Spinal cord (tissue), 10 donors: ENCODE data around the gene LLGL1. TPM values are rescaled to one million over a fixed set of nuclear protein-coding genes. Genes with fewer than 3 reads are reported as not detected.

Experiments used
- DNase-seq, 6 donors: peaks; one replicate each; pipeline versions ENCODE4 v3.0.0 to v3.0.0-alpha.2; 2013 to 2015; ENCODE audit warnings: low spot score in 6 of 6, low read depth in 4 of 6
- H3K27ac ChIP-seq: one replicate; pipeline ENCODE4 v1.5.1; 2013; ENCODE audit warnings: low read depth, low read length, control low read depth
- H3K27me3 ChIP-seq: one replicate; pipeline ENCODE4 v1.6.1; 2013; ENCODE audit warnings: low read length; ENCODE audit not compliant: control insufficient read depth, insufficient read depth
- H3K36me3 ChIP-seq: one replicate; pipeline ENCODE4 v1.6.1; 2013; ENCODE audit warnings: low read length; ENCODE audit not compliant: control insufficient read depth, insufficient read depth
- H3K4me1 ChIP-seq: one replicate; pipeline ENCODE4 v1.6.1; 2013; ENCODE audit warnings: low read length; ENCODE audit not compliant: control insufficient read depth, insufficient read depth
- H3K4me3 ChIP-seq: one replicate; pipeline ENCODE4 v1.5.1; 2013; ENCODE audit warnings: low read depth, low read length, control low read depth
- H3K9me3 ChIP-seq: one replicate; pipeline ENCODE4 v1.6.1; 2013; ENCODE audit warnings: low read length; ENCODE audit not compliant: control insufficient read depth, insufficient read depth
- WGBS: methylation state at CpG from one replicate; pipeline ENCODE4 v1.1.5; 2013; ENCODE audit warnings: missing lambda C conversion rate; ENCODE audit not compliant: insufficient coverage; 5-methylcytosine and 5-hydroxymethylcytosine counted together
- long read RNA-seq, 4 donors: transcript quantifications; one replicate each; lab custom pipeline, GENCODE V29; 2026
- polyA plus RNA-seq, 2 donors: library from polyadenylated mRNA; unstranded; fragments of 120-200 nt; gene quantifications; one replicate each; pipeline ENCODE4 v1.2.1, GENCODE V29; 2013; ENCODE audit not compliant: insufficient read length in 2 of 2
- total RNA-seq, 2 donors: library from RNA; depleted of rRNA in 1 of 2; stranded (reverse); fragments of 120-200 nt in 1 of 2; fragments of >200 nt in 1 of 2; gene quantifications; one replicate each; pipeline versions ENCODE4 v1.2.3 to v1.2.4, GENCODE V29; 2013 to 2014
- donor health status: healthy.

Gene LLGL1
- total RNA-seq (10 to 100 TPM; 53.2 TPM), polyA plus RNA-seq (100 to 1,000 TPM; 106 to 132 TPM)
- long read RNA-seq, donor 1, full-length matches to known transcripts: 8 of 45 reads
- long read RNA-seq, donor 1, partial matches to known transcripts: 37 of 45 reads
- long read RNA-seq, donor 1, other reads (novel, unspliced or antisense): 0 of 45 reads
- long read RNA-seq, donor 2, full-length matches to known transcripts: 8 of 8 reads
- long read RNA-seq, donor 2, partial matches to known transcripts: 0 of 8 reads
- long read RNA-seq, donor 2, other reads (novel, unspliced or antisense): 0 of 8 reads
- long read RNA-seq, donor 3, full-length matches to known transcripts: 4 of 19 reads
- long read RNA-seq, donor 3, partial matches to known transcripts: 15 of 19 reads
- long read RNA-seq, donor 3, other reads (novel, unspliced or antisense): 0 of 19 reads
- long read RNA-seq, donor 4, full-length matches to known transcripts: 2 of 2 reads
- long read RNA-seq, donor 4, partial matches to known transcripts: 0 of 2 reads
- long read RNA-seq, donor 4, other reads (novel, unspliced or antisense): 0 of 2 reads

GRCh38 chr17:18225121-18225641 lies at the start of gene LLGL1:
Gene LLGL1, plus strand, starts transcription at chr17:18225635. Its CDS starts 48 bp downstream, at chr17:18225683.
- peak within 1 kb of the TSS; percentile 84 for H3K27ac ChIP-seq
- H3K36me3 ChIP-seq: peaks cover 19% of the 10 kb centered on the region
- no peaks in the 10 kb centered on the region for H3K9me3 ChIP-seq
- peak within 1 kb of the TSS; percentile 75 for H3K4me3 ChIP-seq
- peaks cover 56% of the 10 kb centered on the region for H3K4me1 ChIP-seq
- WGBS: under 1% methylated on average over 60 of the region's 60 CpGs
- no peaks in the 10 kb centered on the region for H3K27me3 ChIP-seq
- DNase-seq: peak; percentile 87 to 98 (median 92)

- no peak for DNase-seq
- WGBS: 81% methylated on average over 5 of the region's 7 CpGs
- Histone ChIP-seq H3K4me3 (no peak overlapping the region), H3K9me3 (no peaks in the 10 kb centered on the region), H3K36me3 (peaks cover 12% of the 10 kb centered on the region), H3K27ac (no peak overlapping the region), H3K4me1 (peaks cover 4% of the 10 kb centered on the region), H3K27me3 (no peaks in the 10 kb centered on the region)
These were observed 49.3 kb upstream of the LLGL1 start for GRCh38 chr17:18176176-18176575.

GRCh38 chr17:18177133-18177532 lies 48.3 kb upstream of the LLGL1 start:
- Histone ChIP-seq H3K27me3 (no peaks in the 10 kb centered on the region), H3K36me3 (peaks cover 4% of the 10 kb centered on the region), H3K4me3 (no peak overlapping the region), H3K9me3 (no peaks in the 10 kb centered on the region), H3K27ac (no peak overlapping the region), H3K4me1 (peaks cover 10% of the 10 kb centered on the region)
- no peak for DNase-seq

DNA sequence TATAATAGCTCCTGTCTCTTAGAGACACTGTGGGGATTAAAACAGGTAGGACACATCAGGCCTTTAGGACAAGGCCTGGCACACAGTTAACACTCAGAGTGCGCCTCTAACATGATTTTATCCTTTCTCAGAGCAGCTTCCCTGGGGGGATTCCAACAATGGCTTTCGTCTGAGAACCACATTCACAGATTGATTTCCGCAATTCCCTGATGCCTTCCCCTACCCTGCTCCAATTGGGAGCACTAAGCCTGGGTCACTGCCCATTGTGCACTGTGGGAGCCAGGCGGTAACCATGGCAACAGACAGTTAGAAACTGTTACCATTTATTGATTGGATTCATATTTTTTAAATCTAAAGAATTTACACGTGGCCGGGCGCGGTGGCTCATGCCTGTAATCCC lies 47.7 kb upstream of the LLGL1 start:
- DNase-seq: peak in 2 of 6 donors; percentile 50 to 60
- Histone ChIP-seq H3K4me1 (peaks cover 16% of the 10 kb centered on the region), H3K36me3 (peaks cover 3% of the 10 kb centered on the region), H3K27ac (no peak overlapping the region), H3K27me3 (no peaks in the 10 kb centered on the region), H3K4me3 (no peak overlapping the region), H3K9me3 (no peaks in the 10 kb centered on the region)
- WGBS: 36% methylated on average over 2 of the region's 8 CpGs

DNA sequence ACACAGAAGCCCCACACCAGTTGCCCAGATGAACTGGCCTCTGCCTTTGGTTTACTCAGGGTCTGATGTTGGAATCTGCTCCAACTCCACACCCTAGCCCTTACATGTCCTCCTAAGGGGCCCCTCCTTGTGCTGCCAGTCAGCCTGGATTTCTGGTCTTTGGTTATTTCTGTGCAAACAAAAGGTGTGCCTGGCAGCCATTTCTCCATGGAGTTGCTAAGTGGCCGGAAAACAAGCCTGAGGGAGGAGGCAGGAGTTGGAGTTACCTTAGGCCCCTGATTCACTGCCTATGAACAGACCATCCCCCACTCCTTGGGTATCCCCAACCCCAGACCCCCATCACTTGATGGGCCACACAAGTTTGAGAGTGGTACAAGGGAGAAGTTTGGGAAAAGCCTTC lies 46.2 kb upstream of the LLGL1 start:
- no peak overlapping the region for H3K27ac ChIP-seq
- H3K27me3 ChIP-seq: no peaks in the 10 kb centered on the region
- no peaks in the 10 kb centered on the region for H3K36me3 ChIP-seq
- DNase-seq: no peak
- peaks cover 17% of the 10 kb centered on the region for H3K4me1 ChIP-seq
- no CpG with 5 or more reads among the region's 1 CpG for WGBS
- no peaks in the 10 kb centered on the region for H3K9me3 ChIP-seq
- no peak overlapping the region for H3K4me3 ChIP-seq

DNA sequence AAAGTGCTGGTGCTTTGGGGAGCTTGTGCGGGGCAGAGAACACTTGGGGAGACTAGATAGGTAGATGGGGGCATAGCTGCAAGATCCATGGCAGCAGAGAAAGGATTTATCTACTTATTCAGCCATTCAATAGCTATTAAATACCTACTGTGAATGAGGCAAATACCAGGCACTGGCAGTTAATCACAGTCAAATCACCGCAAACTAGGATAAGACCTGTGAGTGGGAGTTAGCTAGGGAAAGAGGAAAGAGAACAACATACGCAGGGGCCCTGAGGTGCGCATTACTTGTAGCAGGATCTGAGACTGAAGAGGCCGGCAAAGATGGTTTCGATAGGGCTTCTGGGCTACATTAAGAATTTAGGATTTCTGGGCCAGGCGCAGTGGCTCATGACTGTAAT lies 45.6 kb upstream of the LLGL1 start:
- Histone ChIP-seq H3K27ac (no peak overlapping the region), H3K36me3 (peaks cover 6% of the 10 kb centered on the region), H3K9me3 (no peaks in the 10 kb centered on the region), H3K4me1 (peaks cover 21% of the 10 kb centered on the region), H3K4me3 (no peak overlapping the region), H3K27me3 (no peaks in the 10 kb centered on the region)
- no peak for DNase-seq
- WGBS: 84% methylated on average over 6 of the region's 7 CpGs

DNA sequence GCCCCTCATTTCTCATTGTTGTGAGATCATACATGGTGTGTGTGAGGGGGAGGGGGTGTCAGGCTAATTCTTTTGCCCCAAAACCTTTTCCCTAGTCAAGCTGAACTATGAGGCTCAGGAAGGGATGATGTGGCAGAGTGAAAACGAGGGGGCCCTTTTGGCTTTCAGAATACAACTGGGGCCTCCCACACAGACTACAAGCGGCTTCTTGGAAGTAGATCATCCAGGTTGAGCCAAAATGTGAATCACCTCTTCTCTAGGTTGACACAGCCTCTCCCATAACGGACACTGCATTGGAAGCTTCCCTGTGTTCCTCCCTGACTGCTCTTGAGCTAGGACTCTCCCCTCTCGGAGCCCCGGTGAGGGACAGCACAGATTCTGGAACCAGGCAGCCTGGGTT lies 44.1 kb upstream of the LLGL1 start:
- H3K36me3 ChIP-seq: peaks cover 7% of the 10 kb centered on the region
- H3K4me3 ChIP-seq: no peak overlapping the region
- peak overlapping the region; percentile 96 for H3K27ac ChIP-seq
- 95% methylated on average over 4 of the region's 5 CpGs for WGBS
- peaks cover 34% of the 10 kb centered on the region for H3K4me1 ChIP-seq
- no peaks in the 10 kb centered on the region for H3K27me3 ChIP-seq
- DNase-seq: no peak
- H3K9me3 ChIP-seq: no peaks in the 10 kb centered on the region

GRCh38 chr17:18182110-18182977 lies 43.1 kb upstream of the LLGL1 start:
- WGBS: 22% methylated on average over 23 of the region's 28 CpGs
- Histone ChIP-seq H3K4me3 (peak overlapping the region; percentile 89), H3K9me3 (no peaks in the 10 kb centered on the region), H3K27ac (peak overlapping the region; percentile 96), H3K36me3 (peaks cover 7% of the 10 kb centered on the region), H3K27me3 (no peaks in the 10 kb centered on the region), H3K4me1 (peaks cover 34% of the 10 kb centered on the region)
- DNase-seq: peak in 1 of 6 donors; percentile 42

DNA sequence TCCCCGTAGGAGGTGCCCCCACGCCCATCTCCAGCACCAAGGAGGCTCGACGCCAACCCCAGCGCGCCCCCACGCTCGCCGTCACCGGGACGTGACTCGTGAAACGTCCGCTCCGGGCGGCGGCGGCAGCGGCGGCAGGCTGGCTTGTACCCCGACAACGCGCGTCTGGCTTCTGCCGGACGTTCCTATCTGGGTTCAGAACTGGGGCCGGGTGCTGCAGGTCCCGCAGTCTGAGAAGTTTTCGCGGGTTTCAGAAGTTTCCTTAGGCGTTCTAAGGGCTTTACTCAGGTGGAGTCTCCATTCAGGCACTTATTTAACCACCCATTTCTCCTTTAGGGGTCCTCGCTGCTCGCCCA lies 42.5 kb upstream of the LLGL1 start:
- peak overlapping the region; percentile 89 for H3K4me3 ChIP-seq
- WGBS: under 1% methylated on average over 33 of the region's 33 CpGs
- peaks cover 32% of the 10 kb centered on the region for H3K4me1 ChIP-seq
- H3K36me3 ChIP-seq: peaks cover 7% of the 10 kb centered on the region
- DNase-seq: no peak
- H3K9me3 ChIP-seq: no peaks in the 10 kb centered on the region
- no peaks in the 10 kb centered on the region for H3K27me3 ChIP-seq
- H3K27ac ChIP-seq: peak overlapping the region; percentile 96
